HEK293 (cell line): Measurements from ENCODE around the gene NOL4L.
A peak's percentile ranks its signal among the peaks of the same experiment; 100 is the strongest.

Experiments
- CTCF ChIA-PET: fragments of 350-600 bp; formaldehyde crosslinking; extraction: SDS; loops from one replicate; lab custom pipeline; 2021; ENCODE audit warnings: antibody characterized with exemption; lab: Yijun Ruan, JAX
- POLR2A ChIA-PET: fragments of 300-600 bp; formaldehyde crosslinking; extraction: SDS; loops from one replicate; lab custom pipeline; 2020; ENCODE audit warnings: antibody characterized with exemption, inconsistent platforms; lab: Yijun Ruan, JAX
- H3K27ac ChIP-seq: fragments of 200-500 bp; sonication (Bioruptor generic); 2 replicates; pipeline ENCODE4 v1.5.1; 2014; ENCODE audit warnings: low read depth, low read length, control low read depth, inconsistent platforms; ENCODE audit errors: extremely low read depth
- H3K36me3 ChIP-seq, 2 experiments: fragments of 200-500 bp in 1 of 2; sonication (Bioruptor generic) in 1 of 2; 1 replicate in 1 of 2; 2 replicates in 1 of 2; pipeline ENCODE4 v1.5.1; 2014 to 2017; ENCODE audit warnings: inconsistent platforms in 2 of 2, low read length in 2 of 2; ENCODE audit not compliant: control insufficient read depth in 2 of 2, insufficient read depth in 1 of 2
- H3K4me1 ChIP-seq: fragments of 200-500 bp; sonication (Bioruptor generic); 2 replicates; pipeline ENCODE4 v1.5.1; 2014; ENCODE audit warnings: mild to moderate bottlenecking, low read length, inconsistent platforms; ENCODE audit not compliant: control insufficient read depth, insufficient read depth
- H3K4me3 ChIP-seq: 2 replicates; pipeline ENCODE4 v1.5.1; 2011; ENCODE audit warnings: low read depth, mild to moderate bottlenecking, control low read depth, low read length, moderate library complexity
- H3K9me3 ChIP-seq: fragments of 200-500 bp; sonication (Bioruptor generic); 2 replicates; pipeline ENCODE4 v1.5.1; 2014; ENCODE audit warnings: low read depth, low read length, inconsistent platforms; ENCODE audit not compliant: control insufficient read depth, insufficient read depth
- FEZF1 ChIP-seq: fragments of 450-650 bp; formaldehyde crosslinking; IDR thresholded peaks from 2 replicates; pipeline ENCODE4 v1.5.1; 2016; ENCODE audit warnings: missing biosample characterization, missing genetic modification characterization
- GLI4 ChIP-seq: fragments of 450-650 bp; formaldehyde crosslinking; IDR thresholded peaks from 2 replicates; pipeline ENCODE4 v1.5.1; 2016; ENCODE audit warnings: missing biosample characterization, missing genetic modification characterization
- GLIS2 ChIP-seq: fragments of 450-650 bp; formaldehyde crosslinking; IDR thresholded peaks from 2 replicates; pipeline ENCODE4 v1.5.1; 2016; ENCODE audit warnings: missing biosample characterization, missing genetic modification characterization
- ZBTB8A ChIP-seq: fragments of 450-650 bp; formaldehyde crosslinking; IDR thresholded peaks from 2 replicates; pipeline ENCODE4 v1.5.1; 2016; ENCODE audit warnings: missing biosample characterization, missing genetic modification characterization
- ZNF174 ChIP-seq: fragments of 450-650 bp; formaldehyde crosslinking; IDR thresholded peaks from 2 replicates; pipeline ENCODE4 v1.5.0; 2017; ENCODE audit warnings: missing biosample characterization, mild to moderate bottlenecking, missing genetic modification characterization
- ZNF214 ChIP-seq: fragments of 450-650 bp; formaldehyde crosslinking; IDR thresholded peaks from 2 replicates; pipeline ENCODE4 v1.5.1; 2017; ENCODE audit warnings: missing biosample characterization, mild to moderate bottlenecking, missing genetic modification characterization, borderline replicate concordance
- ZNF221 ChIP-seq: fragments of 450-650 bp; formaldehyde crosslinking; IDR thresholded peaks from 2 replicates; pipeline ENCODE4 v1.5.1; 2017; ENCODE audit warnings: missing biosample characterization, missing genetic modification characterization, borderline replicate concordance
- ZNF266 ChIP-seq: fragments of 450-650 bp; formaldehyde crosslinking; IDR thresholded peaks from 2 replicates; pipeline ENCODE4 v1.5.1; 2016; ENCODE audit warnings: missing biosample characterization, missing genetic modification characterization, low read depth
- ZNF514 ChIP-seq: fragments of 450-650 bp; formaldehyde crosslinking; IDR thresholded peaks from 2 replicates; pipeline ENCODE4 v1.5.1; 2016; ENCODE audit warnings: missing biosample characterization, missing genetic modification characterization
- ZNF837 ChIP-seq: fragments of 450-650 bp; formaldehyde crosslinking; IDR thresholded peaks from 2 replicates; pipeline ENCODE4 v1.5.1; 2016; ENCODE audit warnings: missing biosample characterization, missing genetic modification characterization
- TF ChIP-seq, protein P1 (sequence below): fragments of 450-650 bp; formaldehyde crosslinking; IDR thresholded peaks from 2 replicates; pipeline ENCODE4 v1.5.1; 2016; ENCODE audit warnings: missing biosample characterization, missing genetic modification characterization
- TF ChIP-seq, protein P2 (sequence below): fragments of 450-650 bp; formaldehyde crosslinking; IDR thresholded peaks from 2 replicates; pipeline ENCODE4 v1.5.1; 2016; ENCODE audit warnings: missing biosample characterization, missing genetic modification characterization

Gene NOL4L

DNA sequence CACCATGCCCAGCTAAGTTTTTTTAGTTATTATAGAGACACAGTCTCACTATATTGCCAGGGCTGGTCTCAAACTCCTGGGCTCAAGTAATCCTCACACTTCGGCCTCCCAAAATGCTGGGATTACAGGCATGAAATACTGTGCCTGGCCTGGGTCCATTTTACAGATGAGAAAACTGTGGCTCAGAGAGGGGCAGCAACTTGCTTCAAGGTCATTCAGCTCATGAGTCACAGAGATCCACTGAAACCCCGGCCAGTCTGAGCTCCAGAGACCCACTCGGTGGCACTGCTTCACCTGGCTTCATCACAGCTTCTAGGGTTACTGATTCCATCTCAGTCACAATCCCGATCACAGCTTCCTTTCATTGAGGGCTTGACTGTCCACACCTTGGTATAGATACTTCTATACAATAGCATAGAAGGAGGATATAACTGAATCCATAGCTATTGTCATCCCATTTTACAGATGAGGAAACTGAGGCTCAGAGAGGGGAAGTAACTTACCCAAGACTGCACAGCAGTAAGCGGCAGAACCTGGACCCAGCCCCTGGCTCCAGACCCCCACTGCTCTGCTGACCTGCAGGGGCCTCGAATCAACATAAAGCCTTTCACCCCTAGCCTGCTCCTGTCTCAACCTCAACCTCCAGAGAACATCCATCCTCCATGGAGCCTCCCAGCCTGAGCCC is 11.8 kb downstream of the NOL4L start:
- CTCF ChIA-PET: interaction anchor here (0.8 to 2.8 kb wide), 2 partner anchors 51 to 79 kb away, joined by 3 to 10 read pairs; no protein-coding TSS in a partner anchor
- Histone ChIP-seq H3K4me3 (no peak overlapping the region), H3K4me1 (no peaks in the 10 kb centered on the region; the same call in 1 of the 2 replicates)
- TF ChIP-seq ZNF266 (tag by site-specific recombination) (no peak), ZNF514 (tag by site-specific recombination) (no peak), FEZF1 (no peak), GLI4 (tag by site-specific recombination) (no peak), ZNF174 (no peak), ZNF221 (no peak), ZBTB8A (tag by site-specific recombination) (no peak)
- TF ChIP-seq, protein P1, sequence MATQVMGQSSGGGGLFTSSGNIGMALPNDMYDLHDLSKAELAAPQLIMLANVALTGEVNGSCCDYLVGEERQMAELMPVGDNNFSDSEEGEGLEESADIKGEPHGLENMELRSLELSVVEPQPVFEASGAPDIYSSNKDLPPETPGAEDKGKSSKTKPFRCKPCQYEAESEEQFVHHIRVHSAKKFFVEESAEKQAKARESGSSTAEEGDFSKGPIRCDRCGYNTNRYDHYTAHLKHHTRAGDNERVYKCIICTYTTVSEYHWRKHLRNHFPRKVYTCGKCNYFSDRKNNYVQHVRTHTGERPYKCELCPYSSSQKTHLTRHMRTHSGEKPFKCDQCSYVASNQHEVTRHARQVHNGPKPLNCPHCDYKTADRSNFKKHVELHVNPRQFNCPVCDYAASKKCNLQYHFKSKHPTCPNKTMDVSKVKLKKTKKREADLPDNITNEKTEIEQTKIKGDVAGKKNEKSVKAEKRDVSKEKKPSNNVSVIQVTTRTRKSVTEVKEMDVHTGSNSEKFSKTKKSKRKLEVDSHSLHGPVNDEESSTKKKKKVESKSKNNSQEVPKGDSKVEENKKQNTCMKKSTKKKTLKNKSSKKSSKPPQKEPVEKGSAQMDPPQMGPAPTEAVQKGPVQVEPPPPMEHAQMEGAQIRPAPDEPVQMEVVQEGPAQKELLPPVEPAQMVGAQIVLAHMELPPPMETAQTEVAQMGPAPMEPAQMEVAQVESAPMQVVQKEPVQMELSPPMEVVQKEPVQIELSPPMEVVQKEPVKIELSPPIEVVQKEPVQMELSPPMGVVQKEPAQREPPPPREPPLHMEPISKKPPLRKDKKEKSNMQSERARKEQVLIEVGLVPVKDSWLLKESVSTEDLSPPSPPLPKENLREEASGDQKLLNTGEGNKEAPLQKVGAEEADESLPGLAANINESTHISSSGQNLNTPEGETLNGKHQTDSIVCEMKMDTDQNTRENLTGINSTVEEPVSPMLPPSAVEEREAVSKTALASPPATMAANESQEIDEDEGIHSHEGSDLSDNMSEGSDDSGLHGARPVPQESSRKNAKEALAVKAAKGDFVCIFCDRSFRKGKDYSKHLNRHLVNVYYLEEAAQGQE (tag by site-specific recombination): no peak
- TF ChIP-seq, all 188 proteins: peak for 0
- no peaks in the 10 kb centered on the region for H3K9me3 ChIP-seq
- POLR2A ChIA-PET: no interaction called here
- H3K27ac ChIP-seq: no peak overlapping the region
- H3K36me3 ChIP-seq: no peaks in the 10 kb centered on the region

GRCh38 chr20:32572271-32572968 is 12.7 kb downstream of the NOL4L start:
- Histone ChIP-seq H3K4me1 (no peaks in the 10 kb centered on the region; the same call in 1 of the 2 replicates), H3K9me3 (no peaks in the 10 kb centered on the region), H3K27ac (no peak overlapping the region), H3K36me3 (no peaks in the 10 kb centered on the region), H3K4me3 (no peak overlapping the region)
- TF ChIP-seq, protein P2, sequence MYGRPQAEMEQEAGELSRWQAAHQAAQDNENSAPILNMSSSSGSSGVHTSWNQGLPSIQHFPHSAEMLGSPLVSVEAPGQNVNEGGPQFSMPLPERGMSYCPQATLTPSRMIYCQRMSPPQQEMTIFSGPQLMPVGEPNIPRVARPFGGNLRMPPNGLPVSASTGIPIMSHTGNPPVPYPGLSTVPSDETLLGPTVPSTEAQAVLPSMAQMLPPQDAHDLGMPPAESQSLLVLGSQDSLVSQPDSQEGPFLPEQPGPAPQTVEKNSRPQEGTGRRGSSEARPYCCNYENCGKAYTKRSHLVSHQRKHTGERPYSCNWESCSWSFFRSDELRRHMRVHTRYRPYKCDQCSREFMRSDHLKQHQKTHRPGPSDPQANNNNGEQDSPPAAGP (tag by site-specific recombination): no peak
- no peak for TF ChIP-seq ZNF837 (tag by site-specific recombination)
- ChIA-PET CTCF (interaction anchor here (0.8 to 2.8 kb wide), 2 partner anchors 50 to 80 kb away, joined by 3 to 10 read pairs; no protein-coding TSS in a partner anchor), POLR2A (no interaction called here)

DNA sequence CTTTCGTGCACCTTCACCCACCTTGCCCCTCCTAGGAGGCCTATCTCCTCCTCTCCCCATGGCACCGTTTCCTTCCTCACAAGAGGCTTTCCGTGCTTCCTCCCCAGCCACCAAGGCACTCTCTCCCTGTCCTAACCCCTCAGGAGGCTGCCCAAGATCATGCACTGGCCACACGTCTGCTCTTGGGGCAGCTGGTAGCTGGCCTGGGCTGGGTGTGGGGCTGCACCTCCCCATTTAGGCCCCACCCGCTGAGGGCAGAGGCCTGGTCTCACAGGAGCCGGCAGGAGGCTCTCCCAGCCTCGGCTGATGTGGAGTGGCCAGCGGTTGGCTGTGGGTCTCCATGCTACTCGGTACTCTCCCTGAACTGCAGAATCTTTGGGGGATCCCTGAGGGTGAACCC is 13.6 kb downstream of the NOL4L start:
- CTCF ChIA-PET: no interaction called here
- no peak overlapping the region for H3K27ac ChIP-seq
- no peak overlapping the region for H3K4me3 ChIP-seq
- H3K9me3 ChIP-seq: no peaks in the 10 kb centered on the region
- no peak for TF ChIP-seq ZNF214
- TF ChIP-seq GLIS2 (tag by site-specific recombination): peak; percentile 37; the same call in 1 of the 2 replicates
- TF ChIP-seq, all 188 proteins: peak for 1
- Histone ChIP-seq H3K4me1 (no peaks in the 10 kb centered on the region; the same call in 1 of the 2 replicates), H3K36me3 (no peaks in the 10 kb centered on the region)
- POLR2A ChIA-PET: no interaction called here
